Suprapubic skin (tissue), 4 donors: ENCODE data around the gene PTS. TPM values are rescaled to one million over a fixed set of nuclear protein-coding genes. Genes with fewer than 3 reads are reported as not detected.
A peak's percentile ranks its signal among the peaks of the same experiment; 100 is the strongest.

Experiments
- DNase-seq, 2 donors: peaks; one replicate each; pipeline ENCODE4 v3.0.0-alpha.2; 2019; ENCODE audit warnings: low spot score in 2 of 2
- H3K27ac ChIP-seq: fragments of 200-600 bp; sonication (generic); one replicate; pipeline ENCODE4 v1.5.1; 2019
- H3K27me3 ChIP-seq: fragments of 200-600 bp; sonication (generic); one replicate; pipeline ENCODE4 v1.5.1; 2019
- H3K36me3 ChIP-seq: fragments of 200-600 bp; sonication (generic); one replicate; pipeline ENCODE4 v1.5.1; 2019
- H3K4me1 ChIP-seq: fragments of 200-600 bp; sonication (generic); one replicate; pipeline ENCODE4 v1.5.1; 2019
- H3K4me3 ChIP-seq: fragments of 200-600 bp; sonication (generic); one replicate; pipeline ENCODE4 v1.5.1; 2019; ENCODE audit warnings: mild to moderate bottlenecking
- H3K9me3 ChIP-seq: fragments of 200-600 bp; sonication (generic); one replicate; pipeline ENCODE4 v1.5.1; 2019
- EP300 ChIP-seq: sonication (generic); formaldehyde crosslinking; IDR thresholded peaks from one replicate; pipeline ENCODE4 v1.6.1; 2017; ENCODE audit warnings: antibody characterized with exemption
- POLR2A ChIP-seq, 2 donors: fragments of 450-650 bp; IDR thresholded peaks; one replicate each; pipeline ENCODE4 v1.6.1; 2017; ENCODE audit warnings: antibody characterized with exemption in 2 of 2, mild to moderate bottlenecking in 2 of 2, moderate library complexity in 2 of 2
- POLR2AphosphoS5 ChIP-seq, 3 donors: sonication (generic); formaldehyde crosslinking; IDR thresholded peaks; one replicate each; pipeline ENCODE4 v1.6.1; 2017; ENCODE audit warnings: antibody characterized with exemption in 3 of 3
- WGBS: methylation state at CpG from one replicate; pipeline ENCODE4 v1.1.5; 2018; 5-methylcytosine and 5-hydroxymethylcytosine counted together
- total RNA-seq, 4 donors: library from RNA; depleted of rRNA; stranded (reverse); fragments of >200 nt; gene quantifications; one replicate each; pipeline ENCODE4 v1.1.0, GENCODE V29; 2016
- TF ChIP-seq, protein P1 (sequence below), 2 donors: fragments of 200-600 bp in 1 of 2; fragments of 450-650 bp in 1 of 2; sonication (generic) in 1 of 2; IDR thresholded peaks; one replicate each; pipeline ENCODE4 v1.5.1; 2016 to 2019; ENCODE audit warnings: antibody characterized with exemption in 2 of 2, mild to moderate bottlenecking in 1 of 2, moderate library complexity in 1 of 2

PTS gene
- total RNA-seq, 4 donors from 2014 or later, result 22.1 to 39.2 (median 32.5) TPM

DNA sequence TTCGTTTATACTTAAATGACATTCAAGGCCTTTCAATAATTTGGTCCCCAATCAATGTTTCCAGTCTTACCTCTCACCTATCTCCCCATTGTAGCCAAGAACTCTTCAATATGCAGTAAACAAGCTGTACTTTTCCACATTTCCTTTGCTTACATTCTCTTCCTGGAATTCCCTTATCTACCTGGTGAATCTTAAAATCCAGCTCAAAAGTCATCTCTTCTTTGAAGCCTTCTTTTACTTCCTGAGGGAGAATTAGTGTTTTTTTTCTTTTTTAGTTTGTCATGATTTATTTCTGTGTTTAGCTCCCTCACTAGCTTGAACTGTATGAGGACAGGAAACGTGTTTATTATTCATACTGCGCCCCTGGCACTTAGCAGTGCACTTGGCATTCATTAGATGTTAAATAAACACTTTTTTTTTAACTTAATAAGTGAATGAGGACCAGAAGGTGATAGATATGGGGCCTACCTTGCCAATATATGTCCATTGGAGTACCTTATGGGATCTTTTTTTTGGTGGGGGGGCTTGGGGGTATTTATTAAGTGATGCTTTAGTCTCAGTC lies 4.9 kb upstream of the PTS start:
- no peaks in the 10 kb centered on the region for H3K27me3 ChIP-seq
- H3K4me3 ChIP-seq, result no peak overlapping the region
- WGBS, result 38% methylated on average over 3 of the region's 3 CpGs
- peaks cover 17% of the 10 kb centered on the region for H3K4me1 ChIP-seq
- no peaks in the 10 kb centered on the region for H3K36me3 ChIP-seq
- no peak overlapping the region for H3K27ac ChIP-seq
- no peaks in the 10 kb centered on the region for H3K9me3 ChIP-seq
- TF ChIP-seq, protein P1, sequence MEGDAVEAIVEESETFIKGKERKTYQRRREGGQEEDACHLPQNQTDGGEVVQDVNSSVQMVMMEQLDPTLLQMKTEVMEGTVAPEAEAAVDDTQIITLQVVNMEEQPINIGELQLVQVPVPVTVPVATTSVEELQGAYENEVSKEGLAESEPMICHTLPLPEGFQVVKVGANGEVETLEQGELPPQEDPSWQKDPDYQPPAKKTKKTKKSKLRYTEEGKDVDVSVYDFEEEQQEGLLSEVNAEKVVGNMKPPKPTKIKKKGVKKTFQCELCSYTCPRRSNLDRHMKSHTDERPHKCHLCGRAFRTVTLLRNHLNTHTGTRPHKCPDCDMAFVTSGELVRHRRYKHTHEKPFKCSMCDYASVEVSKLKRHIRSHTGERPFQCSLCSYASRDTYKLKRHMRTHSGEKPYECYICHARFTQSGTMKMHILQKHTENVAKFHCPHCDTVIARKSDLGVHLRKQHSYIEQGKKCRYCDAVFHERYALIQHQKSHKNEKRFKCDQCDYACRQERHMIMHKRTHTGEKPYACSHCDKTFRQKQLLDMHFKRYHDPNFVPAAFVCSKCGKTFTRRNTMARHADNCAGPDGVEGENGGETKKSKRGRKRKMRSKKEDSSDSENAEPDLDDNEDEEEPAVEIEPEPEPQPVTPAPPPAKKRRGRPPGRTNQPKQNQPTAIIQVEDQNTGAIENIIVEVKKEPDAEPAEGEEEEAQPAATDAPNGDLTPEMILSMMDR (IDR thresholded peaks at IDR 0.05), result no peak
- TF ChIP-seq POLR2A (IDR thresholded peaks at IDR 0.05) (no peak), POLR2AphosphoS5 (IDR thresholded peaks at IDR 0.05) (no peak), EP300 (no peak)
- no peak for DNase-seq

DNA sequence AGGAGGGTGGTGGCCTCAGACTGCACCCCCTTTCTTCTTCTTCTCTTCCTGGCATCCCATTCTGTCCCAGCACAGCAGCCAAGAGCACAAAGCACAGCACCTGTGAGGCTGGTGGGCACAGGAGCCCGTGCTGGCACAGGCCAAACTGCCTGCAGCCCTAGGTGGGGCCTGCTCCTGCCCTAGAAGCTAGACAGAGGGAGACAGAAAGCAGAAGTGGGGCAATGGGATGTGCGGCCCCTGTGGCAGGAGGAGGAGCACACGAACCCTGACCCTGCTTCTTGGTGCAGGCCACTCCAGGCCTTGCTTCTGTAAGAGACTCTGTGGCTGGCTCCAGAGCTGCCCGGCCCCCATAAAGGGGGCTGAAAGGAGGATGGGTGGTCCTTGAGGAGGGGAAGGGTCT lies 3.9 kb upstream of the PTS start:
- Histone ChIP-seq H3K27ac (peak overlapping the region; percentile 67), H3K9me3 (no peaks in the 10 kb centered on the region), H3K4me3 (no peak overlapping the region), H3K36me3 (no peaks in the 10 kb centered on the region), H3K4me1 (peaks cover 21% of the 10 kb centered on the region), H3K27me3 (no peaks in the 10 kb centered on the region)
- DNase-seq, result no peak
- WGBS, result 70% methylated on average over 3 of the region's 4 CpGs
- TF ChIP-seq POLR2A (IDR thresholded peaks at IDR 0.05), result no peak

DNA sequence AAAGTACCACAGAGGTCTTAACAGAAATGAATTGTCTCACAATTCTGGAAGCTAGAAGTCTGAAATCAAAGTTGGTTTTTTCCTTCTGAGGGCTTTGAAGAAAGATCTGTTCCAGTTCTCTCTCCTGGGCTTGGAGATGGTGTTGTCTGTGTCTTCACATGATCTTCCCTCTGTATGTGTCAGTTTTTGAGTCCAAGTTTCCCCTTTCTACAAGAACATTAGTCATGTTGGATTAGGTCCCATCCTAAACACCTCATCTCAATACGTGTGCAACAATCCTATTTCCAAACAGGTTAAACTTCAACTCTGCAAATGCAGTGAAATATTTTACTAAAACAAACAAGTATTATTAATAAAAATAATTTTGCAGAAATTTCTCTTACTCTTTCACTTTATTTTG lies 3.1 kb upstream of the PTS start:
- H3K9me3 ChIP-seq, result no peaks in the 10 kb centered on the region
- no peak overlapping the region for H3K4me3 ChIP-seq
- H3K4me1 ChIP-seq, result peaks cover 30% of the 10 kb centered on the region
- no peaks in the 10 kb centered on the region for H3K36me3 ChIP-seq
- H3K27me3 ChIP-seq, result no peaks in the 10 kb centered on the region
- no peak for TF ChIP-seq POLR2AphosphoS5 (IDR thresholded peaks at IDR 0.05)
- H3K27ac ChIP-seq, result peak overlapping the region; percentile 67
- no peak for DNase-seq
- WGBS, result 26% methylated on average over 1 of the region's 1 CpG

DNA sequence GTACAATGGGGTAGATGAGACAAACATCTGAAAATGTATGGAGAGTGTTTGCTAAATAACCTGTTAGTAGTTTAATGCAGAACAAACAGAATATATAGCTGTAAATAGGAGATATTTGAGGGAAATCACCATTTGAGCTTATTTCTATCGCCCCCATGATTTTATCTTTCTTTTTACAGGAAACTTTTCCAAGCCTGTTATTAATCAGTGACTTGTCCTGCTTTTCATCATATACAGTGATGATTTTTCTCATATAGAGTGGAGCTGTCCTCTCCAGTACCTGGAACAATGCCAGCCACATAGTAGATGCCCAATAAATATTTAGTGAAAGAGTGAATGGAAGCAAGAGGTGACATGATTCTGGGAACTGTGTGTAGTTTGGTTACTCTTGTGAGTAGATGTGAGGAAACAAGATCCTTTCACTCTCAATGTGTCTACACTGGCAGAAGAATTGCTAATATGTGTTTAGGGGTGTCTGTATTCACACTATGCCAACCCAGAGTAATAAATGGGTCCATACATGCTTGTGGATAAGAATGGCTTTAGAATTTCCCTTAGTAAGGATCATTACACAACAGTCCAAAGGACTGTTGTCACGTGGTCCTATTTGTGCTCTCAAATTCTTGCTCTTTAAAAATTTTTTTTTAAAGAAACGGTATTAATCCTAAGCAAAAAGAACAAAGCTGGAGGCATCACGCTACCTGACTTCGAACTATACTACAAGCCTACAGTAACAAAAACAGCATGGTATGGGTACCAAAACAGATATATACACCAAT lies 2.3 kb upstream of the PTS start:
- Histone ChIP-seq H3K9me3 (no peaks in the 10 kb centered on the region), H3K4me1 (peaks cover 32% of the 10 kb centered on the region)
- 89% methylated on average over 5 of the region's 5 CpGs for WGBS

DNA sequence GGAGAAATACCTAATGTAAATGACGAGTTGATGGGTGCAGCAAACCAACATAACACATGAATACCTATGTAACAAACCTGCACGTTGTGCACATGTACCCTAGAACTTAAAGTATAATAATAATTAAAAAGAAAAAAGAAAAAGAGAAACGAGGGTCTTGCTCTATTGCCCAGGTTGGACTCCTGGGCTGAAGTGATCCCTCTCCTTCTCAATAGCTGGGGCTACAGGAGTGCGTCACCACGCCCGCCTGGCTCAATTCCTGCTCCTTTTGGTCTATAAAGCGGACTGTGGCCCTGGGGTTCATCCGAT lies 521 bp upstream of the PTS start:
- WGBS, result 29% methylated on average over 8 of the region's 8 CpGs
- H3K36me3 ChIP-seq, result peaks cover 8% of the 10 kb centered on the region
- no peak for TF ChIP-seq EP300
- TF ChIP-seq POLR2A (IDR thresholded peaks at IDR 0.05), result no peak
- TF ChIP-seq, protein P1 (IDR thresholded peaks at IDR 0.05), result no peak
- no peak for TF ChIP-seq POLR2AphosphoS5 (IDR thresholded peaks at IDR 0.05)

More for the DNA sequence above, 2.3 kb upstream of the PTS start:
- no peak for DNase-seq
- TF ChIP-seq POLR2AphosphoS5 (IDR thresholded peaks at IDR 0.05) (no peak), POLR2A (IDR thresholded peaks at IDR 0.05) (no peak)
- TF ChIP-seq, protein P1 (IDR thresholded peaks at IDR 0.05), result no peak
- Histone ChIP-seq H3K27ac (no peak overlapping the region), H3K27me3 (no peaks in the 10 kb centered on the region), H3K36me3 (no peaks in the 10 kb centered on the region), H3K4me3 (no peak overlapping the region)

DNA sequence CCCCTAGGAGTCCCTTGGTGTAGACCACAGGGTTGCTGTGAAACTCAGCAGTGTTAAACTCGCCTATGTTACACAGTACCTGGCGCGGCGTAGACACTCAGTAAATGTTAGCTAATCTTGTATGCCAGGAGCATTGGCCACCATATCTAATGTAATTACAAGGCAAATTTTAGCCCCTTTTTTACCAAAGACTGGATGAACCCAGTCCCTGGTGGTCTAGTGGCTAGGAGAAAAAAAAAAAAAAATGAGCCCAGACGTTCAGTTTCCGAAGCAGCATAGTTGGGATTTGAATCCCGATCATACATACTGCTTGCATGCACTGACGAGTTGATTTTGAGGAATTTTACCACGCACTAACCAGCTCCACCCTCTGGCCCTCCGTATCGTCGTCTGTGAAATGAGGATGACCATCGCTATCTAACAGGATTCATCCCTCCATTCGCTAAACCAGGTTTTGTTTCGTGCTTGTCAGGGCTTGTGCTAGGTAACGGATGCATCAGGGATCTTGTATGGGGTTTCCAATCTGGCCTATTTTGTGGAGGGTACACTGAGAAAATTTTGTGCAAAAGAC lies 688 bp downstream of the PTS start:
- Histone ChIP-seq H3K4me3 (peak overlapping the region; percentile 80), H3K27me3 (no peaks in the 10 kb centered on the region), H3K4me1 (peaks cover 27% of the 10 kb centered on the region), H3K36me3 (peaks cover 18% of the 10 kb centered on the region), H3K27ac (peak overlapping the region; percentile 94), H3K9me3 (no peaks in the 10 kb centered on the region)
- no peak for TF ChIP-seq EP300
- no peak for TF ChIP-seq POLR2AphosphoS5 (IDR thresholded peaks at IDR 0.05)
- TF ChIP-seq, protein P1 (IDR thresholded peaks at IDR 0.05), result no peak
- TF ChIP-seq POLR2A (IDR thresholded peaks at IDR 0.05), result no peak
- WGBS, result 3% methylated on average over 16 of the region's 16 CpGs
- DNase-seq, result no peak

More for the DNA sequence above, 521 bp upstream of the PTS start:
- peaks cover 32% of the 10 kb centered on the region for H3K4me1 ChIP-seq
- peak overlapping the region; percentile 80 for H3K4me3 ChIP-seq
- H3K27me3 ChIP-seq, result no peaks in the 10 kb centered on the region
- H3K27ac ChIP-seq, result peak overlapping the region; percentile 94
- H3K9me3 ChIP-seq, result no peaks in the 10 kb centered on the region
- peak; percentile 87 for DNase-seq
